NCI-H510A (cell line): ENCODE measurements around the gene GPR15.
"Not testable (repeated sequence)": the region's sequence is repeated elsewhere in the genome, so short reads cannot be mapped to it uniquely, and the experiment has no call there.

Experiments
- DNase-seq: peaks from one replicate; lab custom pipeline; 2025; lab: John Stamatoyannopoulos, UW

GPR15 gene

DNA sequence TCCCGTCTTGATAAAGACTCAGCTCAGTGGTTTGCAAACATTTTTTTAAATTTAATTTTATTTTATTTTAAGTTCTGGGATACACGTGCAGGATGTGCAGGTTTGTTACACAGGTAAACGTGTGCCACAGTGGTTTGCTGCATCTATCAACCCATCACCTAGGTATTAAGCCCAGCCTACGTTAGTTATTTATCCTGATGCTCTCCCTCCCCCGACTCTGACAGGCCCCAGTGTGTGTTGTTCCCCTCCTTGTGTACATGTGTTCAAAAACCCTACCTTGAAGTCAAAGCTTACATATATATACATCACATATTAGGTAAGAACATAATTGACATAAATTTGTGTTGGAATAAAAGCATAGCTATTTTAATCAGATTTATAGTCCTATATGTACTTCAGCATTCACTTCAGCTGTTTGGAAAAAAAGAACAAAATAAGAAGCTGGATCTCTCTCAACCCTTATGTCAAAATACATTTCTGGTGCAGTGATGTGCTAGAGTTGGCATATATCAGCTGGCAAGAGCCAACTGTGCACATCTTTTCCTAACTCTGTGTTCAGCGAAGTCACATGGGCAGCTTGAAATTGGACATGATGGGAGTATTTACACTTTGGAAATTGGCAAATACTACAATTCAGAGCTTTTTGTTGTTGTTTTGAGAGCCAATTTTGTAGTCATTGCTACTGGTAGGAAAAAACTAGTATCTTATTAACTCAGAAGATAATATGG is 26.5 kb downstream of the GPR15 start:
- DNase-seq, result no peak

GRCh38 chr3:98559769-98560168 is 28.0 kb downstream of the GPR15 start:
- not testable (repeated sequence) for DNase-seq

DNA sequence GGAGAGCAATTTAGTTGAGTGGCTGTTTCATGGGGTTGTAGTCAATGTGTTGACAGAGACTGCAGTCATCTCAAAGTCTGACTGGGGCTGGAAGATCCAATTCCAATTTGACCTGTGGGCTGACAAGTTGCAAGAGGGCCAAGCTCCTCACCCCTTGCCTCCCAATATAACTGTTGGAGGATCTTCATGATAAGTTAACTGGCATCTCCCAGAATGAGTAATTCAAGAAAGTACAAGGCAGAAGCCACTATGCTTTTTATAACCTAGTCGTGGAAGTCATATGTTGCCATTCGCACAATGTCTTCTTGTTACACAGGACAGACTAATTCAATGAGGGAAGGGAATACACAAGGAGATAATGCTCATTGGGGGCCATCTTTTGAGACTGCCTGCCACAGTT is 29.1 kb downstream of the GPR15 start:
- no peak for DNase-seq

- DNase-seq, result no peak
These were observed 30.1 kb downstream of the GPR15 start for GRCh38 chr3:98561727-98562521.

DNA sequence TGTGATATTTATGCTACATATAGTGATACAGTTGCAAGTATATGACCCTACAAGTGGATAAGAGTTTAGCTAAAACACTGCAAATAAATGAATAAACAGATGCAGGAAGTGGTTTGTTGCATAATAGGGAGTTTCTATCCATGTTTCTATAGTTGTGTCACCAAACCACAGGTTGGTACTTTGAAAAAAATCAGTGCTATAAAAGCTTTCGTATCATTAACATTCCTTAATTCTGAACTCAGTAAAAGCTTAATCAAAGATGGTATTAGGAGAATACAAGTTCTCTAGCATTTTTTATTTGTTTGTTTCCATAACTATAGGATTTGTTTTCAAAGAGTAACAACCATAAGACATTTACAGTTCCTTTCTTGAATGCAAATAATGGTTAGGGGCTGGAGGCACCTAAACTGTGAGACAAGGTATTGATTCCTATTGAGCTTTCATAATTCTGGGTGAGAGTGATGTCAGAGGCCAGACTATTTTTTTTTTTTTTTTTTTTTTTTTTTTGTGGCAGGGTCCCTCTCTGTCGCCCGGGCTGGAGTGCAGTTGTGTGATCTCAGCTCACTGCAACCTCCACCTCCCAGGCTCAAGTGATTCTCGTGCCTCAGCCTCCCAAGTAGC is 32.0 kb downstream of the GPR15 start:
- no peak for DNase-seq

GRCh38 chr3:98564282-98565005 is 32.7 kb downstream of the GPR15 start:
- no peak for DNase-seq

DNA sequence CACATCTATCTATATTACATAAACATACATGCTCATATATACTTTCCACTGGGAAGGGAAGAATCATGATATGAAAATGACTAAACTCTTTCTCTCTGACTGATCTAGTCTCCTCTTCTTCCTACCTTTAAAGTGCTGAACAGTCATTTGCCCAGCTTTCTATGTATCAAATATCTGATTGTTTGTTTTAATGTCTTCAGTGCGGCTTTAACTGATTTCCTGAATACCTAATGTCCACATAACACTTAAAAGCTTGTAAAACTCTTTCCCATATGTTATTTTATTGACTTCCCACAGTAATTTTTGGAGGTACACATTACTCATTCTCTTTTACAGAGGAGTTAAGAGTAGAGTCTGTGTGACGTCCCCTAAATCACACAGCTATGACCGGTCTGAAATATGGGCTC is 33.5 kb downstream of the GPR15 start:
- DNase-seq, result no peak

DNA sequence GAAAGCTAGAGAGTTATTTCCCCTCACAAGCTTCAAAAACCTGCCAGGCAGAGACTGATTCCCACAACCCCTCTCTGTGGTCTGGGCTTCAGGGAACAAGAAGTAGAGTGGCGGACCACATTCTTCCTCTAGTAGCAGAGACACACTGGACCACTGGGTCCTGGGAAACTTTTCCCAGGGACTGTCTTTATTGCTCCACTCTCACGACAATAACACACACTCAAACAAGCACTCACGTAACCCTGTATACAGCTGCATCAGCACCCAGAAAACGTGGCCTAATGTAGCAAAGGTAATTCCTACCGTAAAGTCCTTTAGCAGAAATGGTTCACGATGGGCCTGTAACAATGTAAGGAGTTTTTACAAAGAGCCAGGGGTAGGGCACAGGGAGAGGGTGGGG is 34.1 kb downstream of the GPR15 start:
- no peak for DNase-seq

DNA sequence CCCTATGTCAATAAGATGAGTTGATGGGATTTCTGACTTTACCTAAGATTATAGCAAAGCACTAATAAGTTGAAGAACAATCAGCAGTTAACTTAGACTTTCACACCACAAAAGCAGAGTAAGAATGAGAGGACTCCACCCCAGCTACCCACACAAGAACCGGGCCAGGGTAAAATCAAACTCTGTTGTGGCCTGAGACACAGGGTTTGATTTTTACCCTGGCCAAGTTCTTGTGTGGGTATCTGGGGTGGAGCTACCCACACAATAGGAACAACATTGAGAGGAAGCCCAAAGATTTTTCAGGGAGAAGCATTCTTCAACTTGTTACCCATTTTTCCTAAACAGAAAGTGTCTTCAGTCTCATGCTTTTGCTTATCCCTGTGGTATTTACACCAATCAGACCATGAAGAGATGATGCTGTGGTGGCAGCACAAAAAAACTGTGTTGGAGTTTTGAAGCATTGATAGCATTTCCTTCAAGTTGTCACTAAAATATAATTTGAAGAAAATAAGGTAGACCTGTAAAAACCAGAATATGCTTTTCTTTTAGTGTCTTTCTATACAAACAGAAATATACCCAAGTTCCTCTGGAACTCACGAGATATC is 36.0 kb downstream of the GPR15 start:
- no peak for DNase-seq

DNA sequence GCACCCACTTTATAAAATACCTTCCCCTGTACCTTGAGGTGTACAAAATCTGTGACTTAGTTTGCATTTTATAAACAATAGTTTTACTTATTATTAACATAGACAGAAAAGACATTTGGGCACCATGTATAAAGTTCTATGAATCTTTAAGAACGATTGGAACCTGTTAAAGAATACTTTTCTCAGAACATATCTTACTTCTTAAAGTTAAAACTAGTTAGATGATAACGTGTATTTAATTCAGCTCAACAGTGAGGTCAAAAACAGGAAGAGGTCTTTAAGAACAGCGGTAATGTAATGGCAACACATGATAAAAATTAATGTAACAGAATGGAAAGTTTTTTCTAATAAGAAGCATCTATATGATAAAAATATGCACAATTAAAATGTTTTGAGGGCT is 36.6 kb downstream of the GPR15 start:
- no peak for DNase-seq

- DNase-seq, result no peak
These were observed 41.5 kb downstream of the GPR15 start for GRCh38 chr3:98573181-98573728.

GRCh38 chr3:98574132-98574531 is 42.4 kb downstream of the GPR15 start:
- DNase-seq, result no peak

DNA sequence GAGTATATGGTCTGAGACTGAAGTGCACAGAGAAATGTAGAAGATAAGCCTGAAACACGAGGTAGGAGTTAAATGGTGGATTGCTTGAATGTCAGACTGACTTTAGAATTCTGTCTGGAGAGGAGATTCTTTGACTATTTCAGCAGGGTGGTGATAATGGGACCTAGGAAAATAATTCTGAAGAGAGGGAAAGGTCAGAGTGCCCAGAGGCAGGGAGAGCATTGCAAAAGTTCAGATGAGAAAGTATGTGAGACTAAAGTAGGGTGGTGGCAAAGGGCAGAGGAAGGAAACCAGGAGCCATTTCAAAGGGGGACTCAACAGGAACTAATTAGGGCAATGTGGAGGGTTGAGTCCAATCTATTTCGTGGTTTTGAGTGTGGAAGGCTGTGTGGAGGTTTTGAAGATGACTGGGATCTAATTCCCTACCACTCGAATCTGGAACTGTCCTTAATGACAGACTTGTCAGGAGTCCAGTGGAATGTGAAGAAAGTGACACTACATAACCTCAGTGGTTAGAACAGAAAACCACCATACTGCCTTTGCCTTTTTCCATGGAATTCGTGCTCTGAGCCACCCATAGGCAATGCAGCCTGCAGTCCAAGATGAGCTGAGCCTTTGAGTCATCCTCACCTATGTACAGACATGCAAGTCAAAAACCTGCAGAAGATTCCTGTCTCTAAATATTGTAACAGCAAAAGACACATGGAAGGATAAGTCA is 45.6 kb downstream of the GPR15 start:
- DNase-seq, result no peak

- DNase-seq, result no peak
These were observed 48.9 kb downstream of the GPR15 start for GRCh38 chr3:98580401-98581386.

DNA sequence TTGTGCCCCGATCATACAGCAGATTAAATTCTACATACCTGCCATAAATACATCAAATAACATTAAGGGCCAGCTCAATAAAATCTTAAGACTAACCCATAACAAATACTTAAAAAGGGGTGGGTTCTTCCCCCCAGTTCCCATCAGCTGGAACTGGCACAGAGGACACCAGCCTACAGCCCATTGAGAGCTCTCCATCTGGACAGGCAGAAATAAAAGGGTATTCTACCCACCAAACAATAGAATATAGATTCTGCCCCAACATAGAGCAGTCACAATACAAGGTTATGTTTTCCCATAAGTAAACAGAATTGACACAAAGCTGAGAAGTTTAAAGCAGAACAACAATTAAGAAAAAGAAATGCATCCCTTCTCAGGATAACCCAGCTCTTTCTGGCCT is 49.7 kb downstream of the GPR15 start:
- DNase-seq, result no peak

- no peak for DNase-seq
These were observed 50.3 kb downstream of the GPR15 start for GRCh38 chr3:98582042-98582441.

GRCh38 chr3:98583766-98584165 is 52.0 kb downstream of the GPR15 start:
- DNase-seq, result no peak
